T-cell (primary cell): ENCODE measurements around the gene CRYBA1. TPM values are rescaled to one million over a fixed set of nuclear protein-coding genes. Genes with fewer than 3 reads are reported as not detected.

Experiments used
- ATAC-seq, 4 experiments: fragments of 200-7000 bp in 3 of 4; fragments of 150-1000 bp in 1 of 4; cut with Tn5 transposase; replicated peaks in 1 of 4; 1 replicate in 3 of 4; 2 replicates in 1 of 4; pipeline ENCODE4 v1.10.0; 2021; ENCODE audit warnings: moderate library complexity in 3 of 4, mild to moderate bottlenecking in 2 of 4, moderate number of reproducible peaks in 1 of 4
- CTCF ChIA-PET, 2 donors: fragments of 300-600 bp; sonication (Branson Sonifier 250); formaldehyde crosslinking; loops; one replicate each; lab custom pipeline; 2022; ENCODE audit warnings: antibody characterized with exemption in 2 of 2; lab: Charles Lee
- POLR2A ChIA-PET, 2 donors: fragments of 300-600 bp; sonication (Branson Sonifier 250); formaldehyde crosslinking; loops; one replicate each; lab custom pipeline; 2022; ENCODE audit warnings: antibody characterized with exemption in 2 of 2; lab: Charles Lee
- DNase-seq, 35 experiments: peaks; one replicate each; pipeline versions ENCODE4 v3.0.0 to v3.0.0-alpha.2; 2013 to 2023
- H3K27ac ChIP-seq: one replicate; pipeline ENCODE4 v1.5.1; 2013; ENCODE audit warnings: low read length
- H3K27me3 ChIP-seq, 2 experiments: replicated peaks in 1 of 2; 1 replicate in 1 of 2; 2 replicates in 1 of 2; pipeline versions ENCODE4 v1.6.1 to v1.7.0; 2013; ENCODE audit warnings: low read length in 1 of 2, mixed read lengths in 1 of 2; ENCODE audit not compliant: control insufficient read depth in 2 of 2, insufficient read depth in 2 of 2; ENCODE audit errors: extremely low read depth in 1 of 2
- H3K36me3 ChIP-seq, 2 donors: 1 replicate in 1 of 2; 2 replicates in 1 of 2; pipeline versions ENCODE4 v1.6.1 to v1.7.0; 2013; ENCODE audit warnings: low read length in 1 of 2; ENCODE audit not compliant: control insufficient read depth in 2 of 2, insufficient read depth in 1 of 2; ENCODE audit errors: extremely low read depth in 1 of 2
- H3K4me1 ChIP-seq, 2 experiments: 1 replicate in 1 of 2; 2 replicates in 1 of 2; pipeline versions ENCODE4 v1.6.1 to v1.7.0; 2013; ENCODE audit warnings: low read length in 2 of 2, mixed read lengths in 1 of 2; ENCODE audit not compliant: insufficient read depth in 2 of 2, control insufficient read depth in 1 of 2; ENCODE audit errors: extremely low read depth in 1 of 2
- H3K4me3 ChIP-seq, 2 donors: 1 replicate in 1 of 2; 2 replicates in 1 of 2; pipeline versions ENCODE4 v1.5.1 to v1.7.0; 2013; ENCODE audit warnings: mild to moderate bottlenecking in 2 of 2, low read length in 1 of 2, moderate library complexity in 1 of 2; ENCODE audit not compliant: control insufficient read depth in 1 of 2; ENCODE audit errors: extremely low read depth in 1 of 2
- H3K9me3 ChIP-seq: 2 replicates; pipeline ENCODE4 v1.7.0; 2013
- H3K27ac Mint-ChIP-seq, 2 donors: one replicate each; pipeline ENCODE4 v1.8.0; 2020 to 2021; ENCODE audit warnings: mild to moderate bottlenecking in 2 of 2, mixed read lengths in 2 of 2
- H3K27me3 Mint-ChIP-seq, 2 donors: one replicate each; pipeline ENCODE4 v1.8.0; 2021 to 2022; ENCODE audit warnings: mixed read lengths in 2 of 2
- H3K36me3 Mint-ChIP-seq: one replicate; pipeline ENCODE4 v1.8.0; 2021; ENCODE audit warnings: mixed read lengths
- H3K4me1 Mint-ChIP-seq, 3 donors: one replicate each; pipeline ENCODE4 v1.8.0; 2020 to 2022; ENCODE audit warnings: mixed read lengths in 3 of 3, mild to moderate bottlenecking in 1 of 3
- H3K4me3 Mint-ChIP-seq, 3 donors: one replicate each; pipeline ENCODE4 v1.8.0; 2020 to 2022; ENCODE audit warnings: mild to moderate bottlenecking in 3 of 3, mixed read lengths in 3 of 3, moderate library complexity in 3 of 3
- H3K9me3 Mint-ChIP-seq, 3 donors: one replicate each; pipeline ENCODE4 v1.8.0; 2020 to 2022; ENCODE audit warnings: mixed read lengths in 3 of 3
- WGBS: methylation state at CpG from one replicate; pipeline ENCODE4 v1.1.5; 2013; ENCODE audit warnings: missing lambda C conversion rate; ENCODE audit not compliant: insufficient coverage; 5-methylcytosine and 5-hydroxymethylcytosine counted together
- total RNA-seq, 35 experiments: library from RNA in 6 of 35; stranded (reverse) in 6 of 35; fragments of 120-200 nt in 1 of 35; gene quantifications; one replicate each; pipeline versions ENCODE4 v1.2.1 to v1.2.4 and lab custom pipeline; 2013 to 2026

The CRYBA1 gene
- total RNA-seq, 5 donors from 2014 or later (not counting 1 experiment from before 2014, with no cell fraction given) = not detected

GRCh38 chr17:29303386-29303785 lies 56.7 kb downstream of the CRYBA1 start:
- POLR2A ChIA-PET = interaction anchor here in 1 of 2 donors (0.6 kb wide), 1 partner anchor 10 kb away, joined by 3 read pairs; no protein-coding TSS in a partner anchor
- Mint-ChIP-seq H3K4me3 (no peak overlapping the region), H3K27ac (no peak overlapping the region), H3K27me3 (no peaks in the 10 kb centered on the region), H3K9me3 (no peaks in the 10 kb centered on the region), H3K36me3 (no peaks in the 10 kb centered on the region), H3K4me1 (peaks cover 0 to 9% (median 0%) of the 10 kb centered on the region in 3 donors)
- Histone ChIP-seq H3K36me3 (no peaks in the 10 kb centered on the region), H3K27ac (no peak overlapping the region), H3K9me3 (no peaks in the 10 kb centered on the region), H3K4me1 (peaks cover 0 to 5% of the 10 kb centered on the region in 2 experiments), H3K27me3 (peaks cover 0 to 5% of the 10 kb centered on the region in 2 experiments), H3K4me3 (no peak overlapping the region)
- CTCF ChIA-PET = no interaction called here
- DNase-seq (no peak), ATAC-seq (no peak)
- WGBS = no CpG with 5 or more reads among the region's 3 CpGs

Other genes with a start within 250 kb of the CRYBA1 start
- 1 to 10 TPM in 1 of 5 donors, under 1 TPM in 1, not detected in 3; 0.49 to 1.6 TPM for gene SEZ6, start 240.8 kb upstream of the CRYBA1 start, total RNA-seq
- gene PIPOX, start 203.7 kb upstream of the CRYBA1 start, total RNA-seq = 1 to 10 TPM; 2.4 to 5.7 (median 4.6) TPM
- gene MYO18A, start 66.5 kb upstream of the CRYBA1 start, total RNA-seq = 100 to 1,000 TPM; 119 to 151 (median 145) TPM
- gene NUFIP2, start 47.3 kb downstream of the CRYBA1 start, total RNA-seq = 10 to 100 TPM; 60.7 to 76.2 (median 66.4) TPM
- 10 to 100 TPM; 57.7 to 63.4 (median 61.7) TPM for gene TAOK1, start 143.5 kb downstream of the CRYBA1 start, total RNA-seq